Suprapubic skin (tissue), 4 donors: ENCODE measurements around the gene TTC23.

ENCODE experiments used
- CTCF ChIP-seq, 2 donors: fragments of 200-600 bp in 1 of 2; fragments of 450-650 bp in 1 of 2; sonication (generic) in 1 of 2; IDR thresholded peaks; one replicate each; pipeline ENCODE4 v1.5.1; 2016 to 2019; ENCODE audit warnings: antibody characterized with exemption in 2 of 2, mild to moderate bottlenecking in 1 of 2, moderate library complexity in 1 of 2
- EP300 ChIP-seq: sonication (generic); formaldehyde crosslinking; IDR thresholded peaks from one replicate; pipeline ENCODE4 v1.6.1; 2017; ENCODE audit warnings: antibody characterized with exemption
- POLR2A ChIP-seq, 2 donors: fragments of 450-650 bp; IDR thresholded peaks; one replicate each; pipeline ENCODE4 v1.6.1; 2017; ENCODE audit warnings: antibody characterized with exemption in 2 of 2, mild to moderate bottlenecking in 2 of 2, moderate library complexity in 2 of 2
- POLR2AphosphoS5 ChIP-seq, 3 donors: sonication (generic); formaldehyde crosslinking; IDR thresholded peaks; one replicate each; pipeline ENCODE4 v1.6.1; 2017; ENCODE audit warnings: antibody characterized with exemption in 3 of 3

- TF ChIP-seq CTCF (IDR thresholded peaks at IDR 0.05) (no peak), POLR2A (IDR thresholded peaks at IDR 0.05) (no peak), EP300 (no peak), POLR2AphosphoS5 (IDR thresholded peaks at IDR 0.05) (no peak)
These were observed 37.5 kb downstream of the TTC23 start for GRCh38 chr15:99211926-99212325.
